ENCODE data around the gene ST7. TPM values are rescaled to one million over a fixed set of nuclear protein-coding genes. Genes with fewer than 3 reads are reported as not detected.

The ST7 gene
- total and polyA plus RNA-seq, 2 of the 13 experiments (the other 11 are each of a cell fraction or from before 2014, with no cell fraction given): 17.3 to 23.5 TPM

- TF ChIP-seq KLF6 (CRISPR knock-in tag; IDR thresholded peaks at IDR 0.05) (no peak), ELF1 (CRISPR knock-in tag; IDR thresholded peaks at IDR 0.05) (no peak), KDM5A (IDR thresholded peaks at IDR 0.05; ENCODE audit: borderline replicate concordance, low read length) (peak; percentile 30; the same call in 1 of the 2 replicates), CEBPG (CRISPR knock-in tag; IDR thresholded peaks at IDR 0.05) (no peak), ZMYM3 (CRISPR knock-in tag; IDR thresholded peaks at IDR 0.05) (no peak), SIX1 (CRISPR knock-in tag; IDR thresholded peaks at IDR 0.05; ENCODE audit: borderline replicate concordance) (no peak), PPARG (CRISPR knock-in tag; conservative IDR thresholded peaks at IDR 0.05) (peak; percentile 28; the same call in 1 of the 2 replicates), ZNF710 (CRISPR knock-in tag; IDR thresholded peaks at IDR 0.05; ENCODE audit: borderline replicate concordance) (no peak), ZNF83 (CRISPR knock-in tag; IDR thresholded peaks at IDR 0.05; ENCODE audit: borderline replicate concordance) (no peak), SRSF4 (IDR thresholded peaks at IDR 0.05; ENCODE audit: low read depth, low read length, poor library complexity, severe bottlenecking) (no peak), ZEB1 (IDR thresholded peaks at IDR 0.05; ENCODE audit: insufficient replicate concordance, low read depth) (peak; percentile 39), SMAD1 (CRISPR knock-in tag; IDR thresholded peaks at IDR 0.05; ENCODE audit: borderline replicate concordance, low read depth) (no peak), ZFX (CRISPR knock-in tag; IDR thresholded peaks at IDR 0.05; ENCODE audit: low read depth) (peak; percentile 45; the same call in 1 of the 2 replicates), PHF8 (CRISPR knock-in tag; IDR thresholded peaks at IDR 0.05) (peak; percentile 46; the same call in 1 of the 2 replicates), PAXIP1 (CRISPR knock-in tag; conservative IDR thresholded peaks at IDR 0.05) (0 out of 2 replicates have a peak, but pooled peaks have one; percentile 16), MYPOP (CRISPR knock-in tag; IDR thresholded peaks at IDR 0.05) (peak; percentile 50; the same call in 1 of the 2 replicates), TRAFD1 (CRISPR knock-in tag; IDR thresholded peaks at IDR 0.05; ENCODE audit: borderline replicate concordance) (no peak), MEF2D (CRISPR knock-in tag; IDR thresholded peaks at IDR 0.05) (no peak), GPN1 (CRISPR knock-in tag; IDR thresholded peaks at IDR 0.05; ENCODE audit: borderline replicate concordance) (no peak), MED1 (CRISPR knock-in tag; IDR thresholded peaks at IDR 0.05) (no peak; the same call in 1 of the 2 replicates), FOXA1 (IDR thresholded peaks at IDR 0.05) (no peak), FOXA1 (CRISPR knock-in tag; IDR thresholded peaks at IDR 0.05) (peak; percentile 42; the same call in 1 of the 2 replicates)
Observed at GRCh38 chr7:116952635-116953371, 498 bp upstream of the ST7 start (continued).
